ENCODE results near the gene DENND5B.

- TF ChIP-seq FOXA1 (IDR thresholded peaks at IDR 0.05), result no peak
- TF ChIP-seq PKNOX1 (IDR thresholded peaks at IDR 0.05), result no peak
- TF ChIP-seq ZNF384 (IDR thresholded peaks at IDR 0.05), result no peak
- TF ChIP-seq FOXK2 (IDR thresholded peaks at IDR 0.05), result no peak
- no peak for TF ChIP-seq SUZ12 (IDR thresholded peaks at IDR 0.05)
Measured at GRCh38 chr12:31536672-31537071, 54.3 kb downstream of the DENND5B start.

All from HEK293T (cell line).